Glutamatergic neuron (in vitro differentiated cells): ENCODE measurements around the gene HTR1D. TPM values are rescaled to one million over a fixed set of nuclear protein-coding genes. Genes with fewer than 3 reads are reported as not detected.

Experiments
- DNase-seq: peaks from one replicate; pipeline ENCODE4 v3.0.0; 2022
- H3K27ac Mint-ChIP-seq: one replicate; pipeline ENCODE4 v1.8.0; 2020; ENCODE audit warnings: mild to moderate bottlenecking, mixed read lengths, inconsistent platforms; ENCODE audit not compliant: unreplicated experiment
- H3K27me3 Mint-ChIP-seq: one replicate; pipeline ENCODE4 v1.8.0; 2020; ENCODE audit warnings: mild to moderate bottlenecking, moderate library complexity, mixed read lengths, inconsistent platforms; ENCODE audit not compliant: unreplicated experiment
- H3K36me3 Mint-ChIP-seq: one replicate; pipeline ENCODE4 v1.8.0; 2020; ENCODE audit warnings: mild to moderate bottlenecking, mixed read lengths, inconsistent platforms; ENCODE audit not compliant: unreplicated experiment
- H3K4me1 Mint-ChIP-seq: one replicate; pipeline ENCODE4 v1.8.0; 2020; ENCODE audit warnings: mild to moderate bottlenecking, low read depth, mixed read lengths, inconsistent platforms; ENCODE audit not compliant: unreplicated experiment
- H3K4me3 Mint-ChIP-seq: one replicate; pipeline ENCODE4 v1.8.0; 2020; ENCODE audit warnings: mild to moderate bottlenecking, mixed read lengths, inconsistent platforms; ENCODE audit not compliant: unreplicated experiment
- H3K9me3 Mint-ChIP-seq: one replicate; pipeline ENCODE4 v1.8.0; 2020; ENCODE audit warnings: mild to moderate bottlenecking, moderate library complexity, mixed read lengths, inconsistent platforms; ENCODE audit not compliant: unreplicated experiment
- total RNA-seq: library from RNA; stranded (reverse); fragmentation: NEBNext Ultra II Directional; extraction: Animal tissue kit (Norgen Biotek cat#: 25700); gene quantifications from one replicate; pipeline ENCODE4 v1.2.1, GENCODE V29; 2021; ENCODE audit not compliant: unreplicated experiment
- TF ChIP-seq, protein P1 (sequence below): fragments of 200-600 bp; sonication (generic); IDR thresholded peaks from one replicate; pipeline ENCODE4 v1.5.0; 2021; ENCODE audit not compliant: partially characterized antibody, unreplicated experiment

Gene HTR1D
- total RNA-seq, 1 donor from 2014 or later: 0.20 TPM

DNA sequence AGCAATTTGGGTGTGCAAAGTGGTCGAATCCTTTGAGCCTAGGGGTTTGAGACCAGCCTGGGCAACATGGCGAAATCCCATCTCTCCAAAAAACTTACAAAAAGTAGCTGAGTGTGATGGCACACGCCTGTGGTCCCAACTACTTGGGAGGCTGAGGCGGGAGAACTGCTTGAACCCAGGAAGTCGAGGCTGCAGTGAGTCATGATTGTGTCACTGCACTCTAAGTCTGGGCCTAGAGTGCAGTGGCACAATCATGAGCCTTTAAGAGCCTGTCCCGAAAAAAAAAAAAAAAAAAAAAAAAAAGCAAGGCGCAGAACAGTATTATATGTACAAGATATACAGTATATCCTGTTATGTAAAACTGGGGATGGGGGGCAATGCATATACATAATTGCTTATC lies 25.1 kb upstream of the HTR1D start:
- no peak overlapping the region for H3K27ac Mint-ChIP-seq
- H3K27me3 Mint-ChIP-seq: no peaks in the 10 kb centered on the region
- TF ChIP-seq, protein P1, sequence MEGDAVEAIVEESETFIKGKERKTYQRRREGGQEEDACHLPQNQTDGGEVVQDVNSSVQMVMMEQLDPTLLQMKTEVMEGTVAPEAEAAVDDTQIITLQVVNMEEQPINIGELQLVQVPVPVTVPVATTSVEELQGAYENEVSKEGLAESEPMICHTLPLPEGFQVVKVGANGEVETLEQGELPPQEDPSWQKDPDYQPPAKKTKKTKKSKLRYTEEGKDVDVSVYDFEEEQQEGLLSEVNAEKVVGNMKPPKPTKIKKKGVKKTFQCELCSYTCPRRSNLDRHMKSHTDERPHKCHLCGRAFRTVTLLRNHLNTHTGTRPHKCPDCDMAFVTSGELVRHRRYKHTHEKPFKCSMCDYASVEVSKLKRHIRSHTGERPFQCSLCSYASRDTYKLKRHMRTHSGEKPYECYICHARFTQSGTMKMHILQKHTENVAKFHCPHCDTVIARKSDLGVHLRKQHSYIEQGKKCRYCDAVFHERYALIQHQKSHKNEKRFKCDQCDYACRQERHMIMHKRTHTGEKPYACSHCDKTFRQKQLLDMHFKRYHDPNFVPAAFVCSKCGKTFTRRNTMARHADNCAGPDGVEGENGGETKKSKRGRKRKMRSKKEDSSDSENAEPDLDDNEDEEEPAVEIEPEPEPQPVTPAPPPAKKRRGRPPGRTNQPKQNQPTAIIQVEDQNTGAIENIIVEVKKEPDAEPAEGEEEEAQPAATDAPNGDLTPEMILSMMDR: no peak
- no peaks in the 10 kb centered on the region for H3K4me1 Mint-ChIP-seq
- H3K36me3 Mint-ChIP-seq: no peaks in the 10 kb centered on the region
- no peaks in the 10 kb centered on the region for H3K9me3 Mint-ChIP-seq
- DNase-seq: no peak
- H3K4me3 Mint-ChIP-seq: no peak overlapping the region

DNA sequence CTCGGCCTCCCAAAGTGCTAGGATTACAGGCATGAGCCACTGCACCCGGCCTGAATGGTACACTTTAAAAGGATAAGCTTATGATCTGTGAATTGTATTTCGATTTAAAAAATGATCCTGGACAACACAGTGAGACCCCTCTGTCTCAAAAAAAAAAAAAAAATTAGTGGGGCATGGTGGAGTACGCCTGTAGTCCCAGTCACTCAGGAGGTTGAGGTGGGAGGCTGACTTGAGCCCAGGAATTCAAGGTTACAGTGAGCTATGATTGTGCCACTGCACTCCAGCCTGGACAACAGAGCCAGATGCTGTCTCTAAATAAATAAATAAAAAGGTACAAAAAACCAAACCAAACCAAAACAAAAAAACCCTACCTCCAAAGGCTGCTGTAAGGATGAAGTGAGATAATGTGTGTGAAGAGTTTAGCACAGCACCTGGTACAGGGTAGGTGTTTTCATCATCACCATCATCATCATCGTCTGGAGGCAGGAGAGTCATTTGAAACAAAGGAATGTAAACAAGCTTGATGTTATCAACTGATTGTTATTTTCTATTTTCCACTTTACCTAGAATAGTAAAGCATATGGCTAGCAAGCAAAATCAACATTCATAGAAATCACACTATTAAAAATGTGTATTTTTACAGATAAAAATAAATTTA lies 22.5 kb upstream of the HTR1D start:
- Mint-ChIP-seq H3K27ac (no peak overlapping the region), H3K27me3 (no peaks in the 10 kb centered on the region), H3K36me3 (no peaks in the 10 kb centered on the region), H3K4me1 (no peaks in the 10 kb centered on the region), H3K4me3 (no peak overlapping the region), H3K9me3 (no peaks in the 10 kb centered on the region)
- no peak for DNase-seq
- TF ChIP-seq, protein P1: no peak

DNA sequence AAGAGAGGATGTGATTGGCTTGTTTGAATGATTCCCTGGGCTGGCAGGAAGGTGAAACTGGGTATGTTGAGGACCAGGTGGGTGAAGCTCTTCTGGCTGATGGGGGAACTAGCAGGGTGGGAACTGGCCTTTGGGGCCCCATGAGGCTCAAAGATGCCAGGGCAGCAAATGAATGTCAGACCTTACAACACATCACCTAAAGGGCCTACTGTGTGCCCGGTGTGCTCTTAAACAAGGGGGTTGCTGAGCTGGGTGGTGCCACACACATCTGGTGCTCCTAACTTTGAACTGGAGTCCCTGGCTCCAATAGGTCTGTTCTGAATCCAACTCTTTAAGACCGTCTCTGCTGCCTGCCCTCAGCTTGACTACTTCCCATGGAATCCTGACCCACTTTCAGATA lies 21.3 kb upstream of the HTR1D start:
- no peak for DNase-seq
- TF ChIP-seq, protein P1: no peak
- no peaks in the 10 kb centered on the region for H3K27me3 Mint-ChIP-seq
- H3K9me3 Mint-ChIP-seq: no peaks in the 10 kb centered on the region
- no peaks in the 10 kb centered on the region for H3K4me1 Mint-ChIP-seq
- H3K36me3 Mint-ChIP-seq: no peaks in the 10 kb centered on the region
- no peak overlapping the region for H3K4me3 Mint-ChIP-seq
- H3K27ac Mint-ChIP-seq: no peak overlapping the region

DNA sequence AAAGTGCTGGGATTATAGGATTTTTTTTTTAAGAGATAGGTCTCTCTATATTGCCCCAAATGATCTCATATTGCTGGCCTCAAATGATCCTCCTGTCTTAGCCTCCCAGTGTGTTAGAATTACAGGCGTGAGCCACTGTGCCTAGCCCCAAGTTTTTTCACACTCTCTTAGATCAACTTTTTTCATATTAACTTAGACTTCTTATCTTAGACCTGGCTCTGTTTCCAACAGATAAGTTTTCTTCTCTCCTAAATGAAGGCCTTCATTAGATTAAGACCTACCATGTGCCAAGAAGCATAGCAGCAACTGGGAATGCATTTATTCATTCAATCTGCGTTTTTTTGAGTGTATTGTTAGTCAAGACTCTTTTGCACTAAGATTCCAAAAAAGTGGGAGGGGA lies 20.2 kb upstream of the HTR1D start:
- no peaks in the 10 kb centered on the region for H3K36me3 Mint-ChIP-seq
- H3K27me3 Mint-ChIP-seq: no peaks in the 10 kb centered on the region
- DNase-seq: no peak
- no peaks in the 10 kb centered on the region for H3K4me1 Mint-ChIP-seq
- TF ChIP-seq, protein P1: no peak
- H3K4me3 Mint-ChIP-seq: no peak overlapping the region
- no peak overlapping the region for H3K27ac Mint-ChIP-seq
- H3K9me3 Mint-ChIP-seq: no peaks in the 10 kb centered on the region

DNA sequence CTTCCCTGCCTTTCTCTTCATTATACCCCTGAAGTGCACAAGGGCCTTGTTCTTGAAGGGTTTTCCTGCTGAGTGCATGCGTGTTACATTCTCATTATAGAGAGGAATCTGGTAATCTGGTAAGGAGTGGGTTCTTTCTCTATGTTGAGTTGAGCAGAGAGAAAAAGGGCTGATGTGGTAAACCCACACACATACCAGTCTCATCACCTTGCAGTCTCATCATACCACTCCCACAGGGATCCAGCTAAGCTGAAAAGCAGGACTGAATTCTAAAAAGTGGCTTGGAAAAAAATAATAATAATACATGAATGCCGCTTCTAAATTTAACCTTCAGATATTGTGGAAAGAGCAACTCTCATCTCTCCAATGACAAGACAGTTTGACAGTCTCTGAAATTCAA lies 10.5 kb upstream of the HTR1D start:
- Mint-ChIP-seq H3K27me3 (no peaks in the 10 kb centered on the region), H3K27ac (no peak overlapping the region), H3K36me3 (peaks cover 5% of the 10 kb centered on the region), H3K4me3 (no peak overlapping the region), H3K4me1 (peaks cover 3% of the 10 kb centered on the region), H3K9me3 (peaks cover 1% of the 10 kb centered on the region)
- TF ChIP-seq, protein P1: no peak
- DNase-seq: no peak
